ENCODE data around the gene RDX. TPM values are rescaled to one million over a fixed set of nuclear protein-coding genes. Genes with fewer than 3 reads are reported as not detected.

Gene RDX
- total RNA-seq = 94.6 and 98.9 TPM in 2 replicates

- intact Hi-C loops (cut with micrococcal nuclease) = loop anchor here (1.0 to 2.0 kb wide), 5 partner anchors 9 to 134 kb away; no protein-coding TSS in a partner anchor
- Mint-ChIP-seq H3K9me3 (peaks cover 3% of the 10 kb centered on the region), H3K4me1 (ENCODE audit: low read depth) (peaks cover 54% of the 10 kb centered on the region), H3K36me3 (ENCODE audit: low read depth) (peaks cover 11% of the 10 kb centered on the region), H3K27ac (peak within 1 kb of the TSS; percentile 65), H3K27me3 (ENCODE audit: insufficient read depth) (no peaks in the 10 kb centered on the region), H3K4me3 (peak within 1 kb of the TSS; percentile 86)
- DNase-seq (ENCODE audit: low spot score) = peak; percentile 63
Observed at GRCh38 chr11:110296226-110297075, at the start of gene RDX. RDX (minus strand) TSS chr11:110296614; CDS start chr11:110279692, 16,922 bp downstream.

DNA sequence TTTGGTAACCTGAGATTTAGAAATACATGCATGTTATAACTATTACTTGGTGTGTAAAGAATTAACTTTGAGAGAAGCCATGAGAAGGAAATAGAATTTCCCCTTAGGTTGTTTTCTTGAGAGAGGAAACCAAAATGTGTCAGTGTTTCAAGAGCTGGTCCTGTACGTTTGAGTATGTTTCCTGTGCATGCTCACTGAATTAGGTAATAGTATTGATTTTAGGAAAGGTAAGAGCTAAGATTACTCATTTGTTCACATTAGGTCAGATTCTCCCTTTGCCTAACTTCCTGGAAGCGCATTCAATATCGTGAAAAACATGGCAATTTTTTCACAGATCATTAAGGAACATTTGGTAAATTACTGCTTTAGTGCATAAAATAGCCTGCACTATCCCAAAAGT is 49.3 kb upstream of the RDX start:
- intact Hi-C loops (cut with micrococcal nuclease) = loop anchor here (1.0 to 10.0 kb wide), 5 partner anchors 8 to 1592 kb away; partner anchors contain the start of gene DIXDC1
- H3K4me1 Mint-ChIP-seq (ENCODE audit: low read depth) = peaks cover 80% of the 10 kb centered on the region
- peak overlapping the region; percentile 98 for H3K27ac Mint-ChIP-seq
- peaks cover 17% of the 10 kb centered on the region for H3K9me3 Mint-ChIP-seq
- DNase-seq (ENCODE audit: low spot score) = no peak
- H3K36me3 Mint-ChIP-seq (ENCODE audit: low read depth) = peaks cover 25% of the 10 kb centered on the region
- H3K27me3 Mint-ChIP-seq (ENCODE audit: insufficient read depth) = no peaks in the 10 kb centered on the region
- peak overlapping the region; percentile 68 for H3K4me3 Mint-ChIP-seq

DNA sequence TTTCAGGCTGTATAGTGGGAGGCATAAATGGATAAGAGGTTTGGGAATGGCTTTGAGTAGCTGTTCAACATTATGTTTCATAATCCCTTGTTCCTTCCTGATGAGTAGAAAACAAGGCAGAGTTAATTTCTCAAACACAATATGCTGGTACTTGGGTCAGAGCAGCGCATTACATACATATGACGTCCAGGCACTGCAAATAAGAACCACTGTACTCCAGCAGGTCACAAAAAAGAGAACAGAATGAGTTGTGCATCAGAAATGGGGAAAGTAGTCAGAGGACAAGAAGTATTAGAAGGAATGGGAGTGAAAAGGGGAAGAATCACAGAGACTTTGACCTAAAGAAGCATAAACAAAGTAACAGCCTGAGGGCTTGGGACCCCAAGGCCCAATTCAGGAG is 44.0 kb upstream of the RDX start:
- H3K27me3 Mint-ChIP-seq (ENCODE audit: insufficient read depth) = no peaks in the 10 kb centered on the region
- H3K4me3 Mint-ChIP-seq = no peak overlapping the region
- DNase-seq (ENCODE audit: low spot score) = no peak
- intact Hi-C loops (cut with micrococcal nuclease) = loop anchor here (10.0 kb wide), 1 partner anchor 1194 kb away; no protein-coding TSS in a partner anchor
- peaks cover 36% of the 10 kb centered on the region for H3K36me3 Mint-ChIP-seq (ENCODE audit: low read depth)
- H3K9me3 Mint-ChIP-seq = peaks cover 20% of the 10 kb centered on the region
- peaks cover 66% of the 10 kb centered on the region for H3K4me1 Mint-ChIP-seq (ENCODE audit: low read depth)
- peak overlapping the region; percentile 24 for H3K27ac Mint-ChIP-seq

- no peak for DNase-seq (ENCODE audit: low spot score)
- no peaks in the 10 kb centered on the region for H3K27me3 Mint-ChIP-seq (ENCODE audit: insufficient read depth)
- H3K9me3 Mint-ChIP-seq = peaks cover 17% of the 10 kb centered on the region
- peaks cover 59% of the 10 kb centered on the region for H3K4me1 Mint-ChIP-seq (ENCODE audit: low read depth)
- peak overlapping the region; percentile 38 for H3K4me3 Mint-ChIP-seq
- intact Hi-C loops (cut with micrococcal nuclease) = loop anchor here (10.0 kb wide), 1 partner anchor 1195 kb away; no protein-coding TSS in a partner anchor
- peak overlapping the region; percentile 82 for H3K27ac Mint-ChIP-seq
- peaks cover 34% of the 10 kb centered on the region for H3K36me3 Mint-ChIP-seq (ENCODE audit: low read depth)
Observed at GRCh38 chr11:110339456-110340250, 43.2 kb upstream of the RDX start.

DNA sequence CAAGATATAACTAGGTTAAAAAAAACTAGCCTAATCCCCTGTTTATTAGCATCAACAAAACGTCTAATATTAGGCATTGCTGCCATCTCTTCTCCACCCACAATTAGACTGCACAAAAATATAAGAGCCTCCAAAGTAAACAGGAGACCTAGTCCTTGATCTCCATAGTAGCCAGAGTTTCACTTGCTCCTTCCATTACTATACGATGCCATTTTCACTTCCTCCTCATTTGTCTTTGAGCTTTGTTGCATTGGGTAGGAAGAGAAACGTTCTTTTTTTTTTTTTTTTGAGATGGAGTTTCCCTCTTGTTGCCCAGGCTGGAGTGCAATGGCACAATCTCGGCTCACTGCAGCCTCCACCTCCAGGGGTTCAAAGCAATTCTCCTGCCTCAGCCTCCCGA is 42.3 kb upstream of the RDX start:
- no peak for DNase-seq (ENCODE audit: low spot score)
- Mint-ChIP-seq H3K36me3 (ENCODE audit: low read depth) (peaks cover 32% of the 10 kb centered on the region), H3K9me3 (peaks cover 12% of the 10 kb centered on the region), H3K27ac (peak overlapping the region; percentile 75), H3K27me3 (ENCODE audit: insufficient read depth) (no peaks in the 10 kb centered on the region), H3K4me1 (ENCODE audit: low read depth) (peaks cover 53% of the 10 kb centered on the region), H3K4me3 (no peak overlapping the region)
- intact Hi-C loops (cut with micrococcal nuclease) = no loop called here

GRCh38 chr11:110337570-110338193 is 41.3 kb upstream of the RDX start:
- H3K27me3 Mint-ChIP-seq (ENCODE audit: insufficient read depth) = no peaks in the 10 kb centered on the region
- peak overlapping the region; percentile 76 for H3K27ac Mint-ChIP-seq
- intact Hi-C loops (cut with micrococcal nuclease) = loop anchor here (1.0 kb wide), 3 partner anchors 8 to 12 kb away; no protein-coding TSS in a partner anchor
- H3K36me3 Mint-ChIP-seq (ENCODE audit: low read depth) = peaks cover 32% of the 10 kb centered on the region
- H3K9me3 Mint-ChIP-seq = peaks cover 3% of the 10 kb centered on the region
- peaks cover 43% of the 10 kb centered on the region for H3K4me1 Mint-ChIP-seq (ENCODE audit: low read depth)
- peak; percentile 55 for DNase-seq (ENCODE audit: low spot score)
- H3K4me3 Mint-ChIP-seq = no peak overlapping the region

DNA sequence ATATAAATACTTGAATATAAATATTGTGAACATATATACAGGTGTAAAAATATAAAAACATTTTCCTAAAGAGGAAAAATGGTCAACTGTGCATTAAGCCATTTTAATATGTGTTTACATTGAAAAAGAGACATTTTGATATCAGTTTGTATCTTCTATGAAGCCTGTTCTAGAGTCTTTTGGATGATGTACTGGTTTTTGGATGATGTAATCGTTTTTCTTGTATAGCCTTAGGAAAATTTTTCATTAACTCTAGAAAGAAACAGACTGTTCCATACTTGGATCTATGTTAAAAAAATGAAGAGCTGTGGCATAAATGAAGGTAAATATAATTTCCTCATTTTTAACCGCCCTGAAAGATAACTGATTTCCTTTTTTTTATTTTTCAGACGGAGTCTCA is 39.6 kb upstream of the RDX start:
- Mint-ChIP-seq H3K4me1 (ENCODE audit: low read depth) (peaks cover 49% of the 10 kb centered on the region), H3K27ac (no peak overlapping the region)

GRCh38 chr11:110335358-110335757 is 38.9 kb upstream of the RDX start:
- Mint-ChIP-seq H3K36me3 (ENCODE audit: low read depth) (peaks cover 35% of the 10 kb centered on the region), H3K27ac (peak overlapping the region; percentile 19), H3K9me3 (peaks cover 4% of the 10 kb centered on the region), H3K4me1 (ENCODE audit: low read depth) (peaks cover 50% of the 10 kb centered on the region), H3K4me3 (no peak overlapping the region), H3K27me3 (ENCODE audit: insufficient read depth) (no peaks in the 10 kb centered on the region)
- no peak for DNase-seq (ENCODE audit: low spot score)
- intact Hi-C loops (cut with micrococcal nuclease) = no loop called here

More for the DNA sequence above, 39.6 kb upstream of the RDX start:
- peaks cover 33% of the 10 kb centered on the region for H3K36me3 Mint-ChIP-seq (ENCODE audit: low read depth)
- H3K4me3 Mint-ChIP-seq = no peak overlapping the region
- H3K27me3 Mint-ChIP-seq (ENCODE audit: insufficient read depth) = no peaks in the 10 kb centered on the region
- no peak for DNase-seq (ENCODE audit: low spot score)
- peaks cover 6% of the 10 kb centered on the region for H3K9me3 Mint-ChIP-seq
- intact Hi-C loops (cut with micrococcal nuclease) = no loop called here

DNA sequence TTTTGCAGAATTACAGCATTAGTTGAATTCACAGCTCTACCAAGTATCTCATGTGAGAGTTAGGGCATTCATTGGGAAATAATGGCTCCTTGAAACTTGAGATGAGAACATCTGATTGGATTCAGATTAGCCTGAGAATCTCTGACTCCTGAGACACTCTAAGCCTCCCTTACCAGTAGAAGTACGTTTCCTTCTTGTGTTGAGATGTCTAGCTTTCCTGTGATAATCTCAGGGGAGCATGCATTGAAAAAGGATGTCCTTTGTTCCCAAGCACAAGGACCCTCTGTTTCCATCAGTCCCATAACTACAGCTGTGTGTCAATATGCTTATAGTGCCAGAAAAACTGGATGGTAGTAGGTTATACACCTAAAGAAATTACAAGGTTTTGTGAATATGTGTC is 35.2 kb upstream of the RDX start:
- no peak overlapping the region for H3K27ac Mint-ChIP-seq
- H3K4me3 Mint-ChIP-seq = no peak overlapping the region
- peaks cover 49% of the 10 kb centered on the region for H3K4me1 Mint-ChIP-seq (ENCODE audit: low read depth)
- peaks cover 23% of the 10 kb centered on the region for H3K36me3 Mint-ChIP-seq (ENCODE audit: low read depth)
- intact Hi-C loops (cut with micrococcal nuclease) = no loop called here
- peaks cover 3% of the 10 kb centered on the region for H3K9me3 Mint-ChIP-seq
- no peaks in the 10 kb centered on the region for H3K27me3 Mint-ChIP-seq (ENCODE audit: insufficient read depth)
- DNase-seq (ENCODE audit: low spot score) = no peak

DNA sequence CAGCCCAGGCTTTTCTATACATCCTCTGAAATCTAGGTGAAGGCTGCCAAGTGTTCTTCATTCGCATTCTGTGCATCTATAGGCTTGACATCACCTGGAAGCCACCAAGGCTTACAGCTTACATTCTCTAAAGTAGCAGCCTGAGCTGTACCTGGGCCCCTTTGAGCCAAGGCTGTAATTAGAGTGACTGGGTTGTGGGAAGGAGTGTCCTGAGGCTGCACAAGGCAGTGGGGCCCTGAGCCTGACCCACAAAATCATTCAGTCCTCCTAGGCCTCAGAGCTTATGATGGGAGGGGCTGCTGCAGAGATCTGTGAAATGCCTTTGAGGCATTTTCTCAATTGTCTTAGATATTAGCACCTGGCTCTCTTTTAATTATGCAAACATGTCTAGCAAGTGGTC is 33.0 kb upstream of the RDX start:
- intact Hi-C loops (cut with micrococcal nuclease) = no loop called here
- Mint-ChIP-seq H3K27me3 (ENCODE audit: insufficient read depth) (no peaks in the 10 kb centered on the region), H3K27ac (peak overlapping the region; percentile 97), H3K4me3 (peak overlapping the region; percentile 96), H3K36me3 (ENCODE audit: low read depth) (peaks cover 22% of the 10 kb centered on the region), H3K4me1 (ENCODE audit: low read depth) (peaks cover 49% of the 10 kb centered on the region), H3K9me3 (peaks cover 3% of the 10 kb centered on the region)
- no peak for DNase-seq (ENCODE audit: low spot score)

DNA sequence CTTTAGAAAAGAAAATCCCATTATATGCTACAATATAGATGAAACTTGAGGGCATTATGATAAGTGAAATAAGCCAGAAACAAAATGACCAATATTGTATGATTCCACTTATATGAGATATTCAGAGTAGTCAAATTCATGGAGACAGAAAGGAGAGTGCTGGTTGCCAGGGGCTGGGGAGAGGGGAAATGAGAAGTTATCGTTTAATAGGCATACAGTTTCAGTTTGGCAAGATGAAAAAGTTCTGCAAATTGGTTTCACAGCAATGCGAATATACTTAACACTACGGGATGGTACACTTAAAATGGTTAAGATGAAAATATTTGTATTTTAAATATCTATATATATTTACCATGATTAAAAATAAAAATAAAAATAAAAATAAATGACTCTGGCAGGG is 31.1 kb upstream of the RDX start:
- H3K36me3 Mint-ChIP-seq (ENCODE audit: low read depth) = peaks cover 13% of the 10 kb centered on the region
- H3K9me3 Mint-ChIP-seq = peaks cover 3% of the 10 kb centered on the region
- intact Hi-C loops (cut with micrococcal nuclease) = no loop called here
- H3K27me3 Mint-ChIP-seq (ENCODE audit: insufficient read depth) = no peaks in the 10 kb centered on the region
- peaks cover 49% of the 10 kb centered on the region for H3K4me1 Mint-ChIP-seq (ENCODE audit: low read depth)
- no peak for DNase-seq (ENCODE audit: low spot score)
- H3K4me3 Mint-ChIP-seq = peak overlapping the region; percentile 96
- H3K27ac Mint-ChIP-seq = peak overlapping the region; percentile 98

DNA sequence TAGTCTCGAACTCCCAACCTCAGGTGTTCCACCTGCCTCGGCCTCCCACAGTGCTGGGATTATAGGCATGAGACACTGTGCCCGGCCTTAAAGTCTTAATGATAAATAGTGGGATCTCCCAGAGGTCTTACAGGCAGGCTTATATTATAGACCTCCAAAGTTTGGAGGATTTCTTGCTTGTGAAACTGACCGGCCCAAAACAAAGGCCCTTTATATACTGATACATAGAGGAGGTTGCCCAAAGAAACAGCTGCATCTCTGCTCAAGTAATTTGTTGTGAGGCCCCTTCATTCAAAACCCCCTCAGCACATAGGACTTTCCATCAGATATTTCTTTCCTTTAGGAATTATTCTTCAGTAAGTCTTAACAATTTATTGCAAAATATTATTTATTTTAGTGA is 27.4 kb upstream of the RDX start:
- no peaks in the 10 kb centered on the region for H3K36me3 Mint-ChIP-seq (ENCODE audit: low read depth)
- no peak for DNase-seq (ENCODE audit: low spot score)
- H3K4me1 Mint-ChIP-seq (ENCODE audit: low read depth) = peaks cover 17% of the 10 kb centered on the region
- intact Hi-C loops (cut with micrococcal nuclease) = no loop called here
- no peaks in the 10 kb centered on the region for H3K27me3 Mint-ChIP-seq (ENCODE audit: insufficient read depth)
- no peak overlapping the region for H3K27ac Mint-ChIP-seq
- no peak overlapping the region for H3K4me3 Mint-ChIP-seq
- H3K9me3 Mint-ChIP-seq = no peaks in the 10 kb centered on the region
